H1 (cell line): ENCODE results near the gene EMP2.

ENCODE experiments used
- ASH2L ChIP-seq: fragments of 200-600, 300-600 bp; sonication (generic); IDR thresholded peaks from one replicate; pipeline ENCODE4 v1.7.1; 2017; ENCODE audit warnings: low read length
- BACH1 ChIP-seq: IDR thresholded peaks from 2 replicates; pipeline ENCODE4 v1.6.1; 2012; ENCODE audit warnings: low read length, improper control_type of control experiment
- SIN3A ChIP-seq, 2 experiments: IDR thresholded peaks in 1 of 2; conservative IDR thresholded peaks in 1 of 2; 2 replicates each; pipeline ENCODE4 v1.6.1; 2011 to 2012; ENCODE audit warnings: low read length in 2 of 2, improper control_type of control experiment in 1 of 2, low read depth in 1 of 2, mild to moderate bottlenecking in 1 of 2
- SIX5 ChIP-seq: IDR thresholded peaks from 2 replicates; pipeline ENCODE4 v1.6.1; 2011; ENCODE audit warnings: mild to moderate bottlenecking, low read depth, low read length

GRCh38 chr16:10581507-10581906 lies 1.1 kb upstream of the EMP2 start:
- TF ChIP-seq ASH2L (no peak), BACH1 (no peak), SIX5 (no peak), SIN3A (conservative IDR thresholded peaks at IDR 0.05 in 1 of 2, IDR thresholded peaks at IDR 0.05 in 1 of 2; ENCODE audit: low read depth in 1 of 2, low read length in 2 of 2) (no peak)
